Measurements from ENCODE around the gene TAOK1.
"Not testable (repeated sequence)": the region's sequence is repeated elsewhere in the genome, so short reads cannot be mapped to it uniquely, and the experiment has no call there.

TAOK1 gene

DNA sequence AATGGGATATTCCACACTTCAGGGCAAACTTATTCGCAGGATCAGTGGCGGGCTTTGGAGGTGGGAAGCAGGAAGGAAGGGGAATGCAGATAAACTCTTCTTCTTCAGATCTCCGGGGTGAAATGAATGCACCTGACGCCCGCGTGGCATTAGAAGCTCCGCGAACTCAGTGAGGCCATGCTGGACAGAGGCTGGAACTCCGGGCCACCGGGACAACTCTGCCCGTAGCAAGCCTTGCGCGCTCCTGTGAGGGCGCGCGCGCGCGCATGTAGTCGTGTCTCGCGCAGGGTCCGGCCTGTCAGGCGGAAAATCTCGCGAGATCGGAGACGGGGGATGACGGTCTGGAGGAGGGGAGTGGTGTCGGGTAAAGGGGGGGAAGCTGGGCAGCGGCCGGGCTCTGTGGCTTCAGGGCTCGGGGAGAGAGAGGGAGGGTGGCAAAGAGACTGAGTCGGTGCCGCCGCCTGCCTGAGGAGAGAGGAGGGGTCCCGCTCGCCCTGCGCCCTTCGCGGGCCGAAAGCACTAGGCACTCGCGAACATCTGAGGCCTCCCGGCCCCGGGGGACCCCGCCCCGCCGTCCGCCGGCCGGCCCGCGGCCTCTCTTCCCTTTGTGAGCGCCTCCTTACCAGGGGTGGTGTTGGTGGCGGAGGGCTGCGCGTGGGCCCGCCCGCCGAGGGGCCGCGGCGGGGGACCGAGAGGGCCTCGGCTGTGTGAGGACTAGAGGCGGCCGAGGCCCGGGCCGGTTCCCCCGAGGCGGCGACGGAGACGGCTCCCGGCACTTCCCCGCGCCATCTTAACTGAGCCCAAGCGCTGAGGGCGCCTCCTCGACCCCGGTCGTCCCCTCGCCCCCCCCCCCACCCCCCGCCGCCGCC lies at the start of gene TAOK1:
Gene TAOK1 (plus strand): TSS at position 382 of the 869 bp plus-strand sequence. CDS start 61,186 bp downstream, outside the sequence.
- peak; percentile 99 for DNase-seq

DNA sequence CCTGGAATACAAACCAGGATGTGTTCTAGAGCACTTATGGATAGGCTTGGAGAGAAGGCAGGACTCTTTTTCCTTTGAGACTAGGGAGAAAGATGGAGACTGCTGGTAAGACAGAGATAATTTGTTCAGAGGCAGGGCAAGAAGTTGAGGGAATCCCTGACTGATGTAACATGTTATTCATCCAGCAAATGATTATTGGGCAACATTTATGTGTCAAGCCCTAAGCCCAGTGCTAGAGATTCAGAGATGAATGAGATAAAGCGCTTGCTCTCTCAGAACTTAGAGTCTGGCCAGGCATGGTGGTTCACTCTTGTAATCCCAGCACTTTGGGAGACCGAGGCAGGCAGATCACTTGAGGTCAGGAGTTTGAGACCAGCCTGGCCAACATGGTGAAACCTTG lies 48.4 kb upstream of the TAOK1 start:
- DNase-seq = no peak

DNA sequence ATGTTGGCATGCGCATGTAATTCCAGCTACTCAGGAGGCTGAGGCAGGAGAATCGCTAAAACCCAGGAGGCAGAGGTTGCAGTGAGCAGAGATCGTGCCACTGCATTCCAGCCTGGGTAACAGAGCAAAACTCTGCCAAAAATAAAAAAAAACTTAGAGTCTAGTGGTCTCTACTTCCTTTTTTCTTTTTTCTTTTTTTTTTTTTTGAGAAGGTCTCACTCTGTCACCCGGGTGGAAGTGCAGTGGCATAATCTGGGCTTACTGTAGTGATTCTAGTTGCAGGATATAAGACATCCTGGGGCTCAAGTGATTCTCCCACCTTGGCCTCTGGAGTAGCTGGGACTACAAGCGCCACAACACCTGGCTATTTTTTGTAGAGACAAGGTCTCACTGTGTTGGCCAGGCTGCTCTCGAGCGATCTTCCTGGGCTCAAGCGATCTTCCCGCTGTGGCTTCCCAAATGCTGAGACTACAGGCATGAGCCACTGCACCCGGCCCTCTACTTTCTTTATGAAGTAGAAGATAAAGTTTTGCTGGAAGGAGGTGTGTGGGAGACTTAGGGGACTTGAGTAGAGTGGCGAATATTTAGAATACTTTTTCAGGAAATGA lies 47.9 kb upstream of the TAOK1 start:
- DNase-seq = no peak

DNA sequence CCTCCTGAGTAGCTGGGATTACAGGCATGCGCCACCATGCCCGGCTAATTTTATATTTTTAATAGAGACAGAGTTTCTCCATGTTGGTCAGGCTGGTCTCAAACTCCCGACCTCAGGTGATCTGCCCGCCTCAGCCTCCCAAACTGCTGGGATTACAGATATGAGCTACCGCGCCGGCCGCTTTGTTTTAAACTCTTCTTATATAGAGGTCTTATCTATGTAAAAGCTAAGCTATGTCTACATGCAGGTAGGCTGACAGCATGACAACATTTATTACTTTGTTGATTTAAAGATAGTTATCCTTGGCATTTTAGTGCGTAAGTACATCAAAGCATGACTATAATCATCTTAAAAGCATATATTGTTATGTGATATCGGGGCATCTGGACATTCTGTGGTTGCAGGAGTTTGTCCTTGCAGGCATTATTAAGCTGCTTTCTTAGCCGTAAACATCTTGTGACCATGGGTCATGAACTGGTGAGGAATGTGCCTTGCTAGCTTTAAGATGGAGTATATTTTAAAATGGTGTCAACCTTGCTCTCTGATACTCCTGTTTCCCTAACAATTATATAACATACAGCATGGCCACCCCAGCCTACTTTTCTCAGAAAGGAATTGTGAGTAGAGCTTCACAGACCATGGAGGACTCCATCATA lies 45.8 kb upstream of the TAOK1 start:
- no peak for DNase-seq

DNA sequence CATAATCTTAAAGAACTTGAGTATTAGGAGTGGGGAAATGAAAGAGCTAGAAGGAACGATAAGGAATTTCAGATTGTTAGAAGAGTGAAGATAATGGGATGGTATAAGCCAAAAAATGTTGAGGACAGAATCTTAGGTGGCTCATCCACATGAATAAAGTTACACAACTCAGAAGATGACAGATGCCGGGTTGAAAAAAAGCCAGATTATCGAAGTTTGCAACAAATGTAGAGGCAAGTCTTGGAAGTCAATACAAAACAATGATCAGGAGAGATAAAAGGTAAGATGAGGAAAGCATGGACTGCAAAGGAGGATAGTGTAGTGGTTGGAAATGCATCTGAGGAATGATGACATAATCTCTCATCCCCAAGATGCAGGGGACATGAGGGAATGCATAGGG lies 45.1 kb upstream of the TAOK1 start:
- no peak for DNase-seq

DNA sequence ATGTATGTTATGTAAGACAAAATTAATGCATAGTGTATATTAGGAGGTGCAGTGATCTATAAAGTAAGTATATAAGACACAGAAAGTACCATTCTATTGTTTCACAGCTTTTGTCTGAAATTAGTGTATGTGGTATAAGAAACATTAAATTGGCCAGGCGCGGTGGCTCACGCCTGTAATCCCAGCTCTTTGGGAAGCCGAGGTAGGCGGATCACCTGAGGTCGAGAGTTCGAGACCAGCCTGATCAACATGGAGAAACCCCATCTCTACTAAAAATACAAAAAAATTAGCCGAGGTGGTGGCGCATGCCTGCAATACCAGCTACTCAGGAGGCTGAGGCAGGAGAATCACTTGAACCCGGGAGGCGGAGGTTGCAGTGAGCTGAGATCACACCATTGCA lies 44.7 kb upstream of the TAOK1 start:
- DNase-seq = not testable (repeated sequence)

DNA sequence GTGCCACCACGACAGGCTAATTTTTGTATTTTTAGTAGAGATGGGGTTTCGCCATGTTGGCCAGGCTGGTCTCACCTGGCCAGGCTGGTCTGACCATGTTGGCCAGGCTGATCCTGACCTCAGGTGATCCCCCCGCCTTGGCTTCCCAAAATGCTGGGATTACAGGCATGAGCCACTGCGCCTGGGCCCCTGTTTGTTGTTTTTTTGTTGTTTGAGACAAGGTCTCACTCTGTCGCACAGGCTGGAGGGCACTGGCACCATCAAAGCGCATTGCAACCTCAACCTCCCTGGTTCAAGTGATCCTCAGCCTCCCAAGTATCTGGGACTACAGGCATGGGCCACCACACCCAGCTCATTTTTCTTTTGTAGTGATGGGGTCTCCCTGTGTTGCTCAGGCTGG lies 43.7 kb upstream of the TAOK1 start:
- no peak for DNase-seq

DNA sequence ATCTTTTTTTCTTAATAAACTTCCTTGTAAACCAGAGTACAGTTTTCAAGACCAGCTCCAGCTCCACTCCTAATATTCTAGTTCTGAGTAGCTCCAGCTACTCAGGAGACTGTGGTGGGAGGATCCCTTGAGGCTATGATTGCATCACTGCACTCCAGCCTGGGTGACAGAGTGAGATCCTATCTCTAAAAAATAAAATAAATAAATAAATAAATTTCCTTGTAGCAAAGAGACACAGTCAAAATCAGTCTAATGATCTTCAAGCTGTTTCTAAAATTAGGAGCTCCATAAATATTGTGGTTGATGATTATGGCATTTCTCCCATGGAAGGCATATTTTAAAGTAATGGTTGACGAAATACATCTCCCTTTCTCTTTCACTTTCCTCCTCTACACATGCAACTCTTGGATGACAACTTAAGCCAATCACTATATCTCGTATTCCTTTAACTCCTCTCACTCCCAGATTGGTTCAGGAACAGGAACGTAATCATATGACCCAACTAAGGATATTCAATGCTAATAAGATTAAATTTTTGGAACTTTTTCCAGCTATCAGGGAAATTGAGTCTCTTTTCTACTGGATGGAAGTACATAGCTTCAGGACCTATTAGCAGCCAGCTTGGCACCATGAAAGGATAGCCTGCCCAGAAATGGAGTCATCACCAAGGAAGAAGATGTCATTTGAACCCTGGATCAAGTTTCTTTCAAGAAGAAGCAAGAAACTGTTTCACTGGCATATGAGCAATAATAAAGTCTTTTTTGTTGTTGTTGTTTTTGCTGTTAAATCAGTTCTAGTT lies 42.1 kb upstream of the TAOK1 start:
- DNase-seq = no peak

DNA sequence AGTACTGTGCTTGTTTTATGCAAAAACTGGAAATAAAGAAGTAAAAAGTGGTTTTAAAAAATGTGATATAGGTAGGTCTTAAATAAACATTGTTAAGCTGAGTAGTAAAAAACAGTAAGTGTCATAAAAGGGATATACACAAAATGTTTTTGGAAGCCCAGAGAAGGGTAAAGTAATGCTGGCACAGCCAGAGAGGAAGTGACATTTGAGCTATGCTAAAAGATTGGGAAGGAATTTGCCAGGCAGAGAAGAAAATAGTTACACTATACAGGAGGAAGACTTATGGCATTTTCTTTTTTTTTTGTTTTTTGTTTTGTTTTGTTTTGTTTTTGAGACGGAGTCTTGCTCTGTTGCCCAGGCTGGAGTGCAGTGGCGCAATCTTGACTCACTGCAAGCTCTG lies 40.8 kb upstream of the TAOK1 start:
- DNase-seq = no peak

DNA sequence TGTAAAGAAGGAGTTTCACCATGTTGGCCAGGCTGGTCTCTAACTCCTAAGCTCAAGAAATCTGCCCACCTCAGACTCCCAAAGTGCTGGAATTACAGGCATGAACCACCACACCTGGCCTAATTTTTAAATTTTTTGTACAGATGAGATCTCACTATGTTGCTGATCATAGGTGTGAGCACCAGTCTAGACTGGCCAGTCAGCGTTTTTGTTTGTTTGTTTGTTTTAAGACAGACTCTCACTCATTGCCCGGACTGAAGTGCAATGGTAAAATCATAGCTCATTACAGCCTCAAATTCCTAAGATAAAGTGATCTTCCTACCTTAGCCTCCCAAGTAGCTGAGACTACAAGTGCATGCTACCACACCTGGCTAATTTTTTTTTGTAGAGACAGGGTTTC lies 38.0 kb upstream of the TAOK1 start:
- no peak for DNase-seq

DNA sequence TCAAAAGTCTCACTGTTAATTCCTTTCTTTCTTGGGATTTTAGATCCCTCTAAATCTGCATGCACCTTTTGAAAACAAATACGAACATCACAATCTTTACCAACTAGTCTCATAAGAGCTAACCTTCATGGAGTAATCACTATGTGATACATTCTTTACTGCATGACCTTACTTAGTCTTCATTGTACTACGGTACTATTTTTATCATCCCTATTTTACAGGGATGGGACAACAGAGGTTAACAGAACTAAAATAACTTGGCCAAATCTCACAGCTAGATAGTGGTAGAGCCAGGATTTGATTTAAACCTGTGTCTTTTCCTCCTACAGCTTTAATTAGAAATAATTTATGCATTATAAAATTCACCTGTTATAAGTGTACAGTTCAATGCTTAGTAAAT lies 32.9 kb upstream of the TAOK1 start:
- DNase-seq = no peak

DNA sequence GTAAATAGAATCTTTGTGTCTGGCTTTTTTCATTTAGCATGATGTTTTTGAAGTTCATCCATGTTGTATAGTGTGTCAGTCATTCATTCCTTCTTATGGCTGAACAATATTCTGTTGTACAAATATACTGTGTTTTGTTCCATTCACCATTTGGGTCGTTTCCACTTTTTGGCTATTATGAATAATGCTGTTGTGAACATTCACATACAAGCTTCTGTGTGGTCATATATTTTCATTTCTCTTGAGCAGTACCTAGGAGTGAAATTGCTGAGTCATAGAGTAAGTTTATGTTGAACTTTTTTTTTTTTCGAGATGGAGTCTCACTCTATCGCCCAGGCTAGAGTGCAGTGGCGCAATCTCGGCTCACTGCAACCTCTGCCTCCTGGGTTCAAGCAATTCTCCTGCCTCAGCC lies 32.3 kb upstream of the TAOK1 start:
- peak; percentile 44 for DNase-seq

DNA sequence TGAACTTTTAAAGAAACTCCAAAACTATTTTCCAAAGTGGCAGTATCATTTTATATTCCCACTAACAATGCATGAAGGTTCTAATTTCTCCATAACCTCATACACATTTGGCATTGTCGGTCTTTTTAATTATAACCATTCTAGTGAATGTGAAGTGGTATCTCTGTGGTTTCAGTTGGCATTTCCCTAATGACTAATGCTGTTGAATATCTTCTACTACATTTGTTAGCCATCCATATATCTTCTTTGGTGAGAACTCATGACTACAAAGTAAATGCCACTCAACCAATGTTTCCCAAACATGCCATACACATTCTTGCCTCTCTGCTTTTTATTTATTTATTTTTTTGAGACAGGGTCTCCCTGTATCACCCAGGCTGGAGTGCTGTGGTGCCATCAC lies 31.7 kb upstream of the TAOK1 start:
- DNase-seq = peak; percentile 7

DNA sequence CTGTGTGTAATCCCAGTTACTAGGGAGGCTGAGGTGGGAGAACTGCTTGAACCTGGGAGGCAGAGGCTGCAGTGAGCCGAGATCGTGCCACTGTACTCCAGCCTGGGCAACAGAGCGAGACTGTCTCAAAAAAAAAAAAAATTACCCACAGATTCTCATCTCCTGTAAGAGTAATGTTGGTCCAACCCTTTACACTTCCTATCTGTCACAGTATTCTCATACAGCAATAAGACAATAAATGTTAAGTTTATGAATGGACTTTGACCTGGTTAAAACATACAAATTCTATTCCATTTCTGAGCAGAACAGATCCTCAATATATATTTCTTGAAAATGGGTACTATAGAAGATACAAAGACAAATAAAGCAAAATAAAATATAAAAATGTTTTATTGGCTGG lies 30.4 kb upstream of the TAOK1 start:
- DNase-seq = no peak

DNA sequence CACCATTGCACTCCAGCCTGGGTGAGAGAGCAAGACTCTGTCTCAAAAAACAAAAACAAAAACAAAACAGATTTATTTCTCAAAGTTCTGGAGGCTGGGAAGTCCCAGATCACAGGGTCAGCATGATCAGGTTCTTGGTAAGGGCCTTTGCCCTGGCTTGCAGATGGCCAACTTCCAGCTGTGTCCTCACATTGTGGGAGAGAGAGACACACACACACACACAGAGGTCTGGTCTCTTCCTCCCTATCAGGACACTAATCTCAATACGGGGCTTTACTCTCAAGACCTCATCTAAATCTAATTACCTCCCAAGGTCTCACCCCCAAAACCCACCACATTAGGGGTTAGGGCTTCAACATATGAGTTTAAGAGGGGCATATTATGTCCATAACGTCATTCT lies 26.4 kb upstream of the TAOK1 start:
- DNase-seq = no peak

DNA sequence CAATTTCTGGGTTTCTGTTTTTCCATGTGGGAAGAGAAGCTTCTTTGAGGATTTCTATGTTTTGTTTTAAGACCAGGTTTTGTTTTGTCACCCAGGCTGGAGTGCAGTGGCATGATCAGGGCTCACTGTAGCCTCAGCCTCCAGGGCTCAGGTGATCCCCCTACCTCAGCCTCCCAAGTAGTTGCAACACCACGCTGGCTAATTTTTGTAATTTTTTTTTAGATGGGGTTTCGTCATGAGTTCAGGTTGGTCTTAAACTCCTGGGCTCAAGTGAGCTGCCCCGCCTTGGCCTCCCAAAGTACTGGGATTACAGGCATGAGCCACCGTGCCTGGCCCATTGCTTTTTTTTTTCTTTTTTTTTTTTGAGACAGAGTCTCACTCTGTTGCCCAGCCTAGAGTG lies 25.5 kb upstream of the TAOK1 start:
- no peak for DNase-seq

DNA sequence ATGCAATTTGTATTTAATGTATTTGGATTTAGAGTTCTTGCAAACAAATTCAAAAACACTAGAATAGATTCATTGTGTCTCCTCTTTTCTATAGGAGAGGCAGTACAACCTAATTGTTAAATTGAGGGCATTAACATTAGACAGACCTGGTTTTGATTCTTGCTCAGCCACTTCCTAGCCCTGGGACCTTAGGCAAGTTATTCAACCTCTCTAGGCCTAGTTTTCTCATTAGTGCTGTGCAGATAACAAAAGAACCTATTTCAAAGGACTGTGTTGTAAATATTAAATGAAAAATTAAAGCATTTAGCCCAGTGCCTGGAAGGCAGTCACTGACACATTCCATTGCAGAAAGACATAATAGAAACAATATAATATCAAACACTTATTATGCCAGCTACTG lies 22.0 kb upstream of the TAOK1 start:
- no peak for DNase-seq

DNA sequence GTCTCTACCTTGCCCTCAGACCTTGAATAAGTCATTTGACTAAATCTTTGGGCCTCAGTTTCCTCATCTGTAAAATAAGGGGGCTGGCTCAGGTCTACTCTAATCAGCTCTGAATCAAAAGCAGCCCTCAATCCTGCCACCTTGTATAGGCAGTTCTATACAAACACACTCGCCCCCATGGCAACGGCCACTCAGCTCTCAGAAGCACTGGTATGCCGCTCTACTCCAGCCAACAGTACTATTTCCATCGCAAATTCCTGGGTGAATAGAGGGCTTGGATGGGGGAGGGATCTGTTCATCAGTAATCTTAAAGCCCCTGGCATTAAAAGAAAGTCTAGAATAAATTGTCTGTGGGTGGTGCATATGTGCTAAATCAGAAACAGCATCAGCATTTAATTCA lies 21.2 kb upstream of the TAOK1 start:
- no peak for DNase-seq

DNA sequence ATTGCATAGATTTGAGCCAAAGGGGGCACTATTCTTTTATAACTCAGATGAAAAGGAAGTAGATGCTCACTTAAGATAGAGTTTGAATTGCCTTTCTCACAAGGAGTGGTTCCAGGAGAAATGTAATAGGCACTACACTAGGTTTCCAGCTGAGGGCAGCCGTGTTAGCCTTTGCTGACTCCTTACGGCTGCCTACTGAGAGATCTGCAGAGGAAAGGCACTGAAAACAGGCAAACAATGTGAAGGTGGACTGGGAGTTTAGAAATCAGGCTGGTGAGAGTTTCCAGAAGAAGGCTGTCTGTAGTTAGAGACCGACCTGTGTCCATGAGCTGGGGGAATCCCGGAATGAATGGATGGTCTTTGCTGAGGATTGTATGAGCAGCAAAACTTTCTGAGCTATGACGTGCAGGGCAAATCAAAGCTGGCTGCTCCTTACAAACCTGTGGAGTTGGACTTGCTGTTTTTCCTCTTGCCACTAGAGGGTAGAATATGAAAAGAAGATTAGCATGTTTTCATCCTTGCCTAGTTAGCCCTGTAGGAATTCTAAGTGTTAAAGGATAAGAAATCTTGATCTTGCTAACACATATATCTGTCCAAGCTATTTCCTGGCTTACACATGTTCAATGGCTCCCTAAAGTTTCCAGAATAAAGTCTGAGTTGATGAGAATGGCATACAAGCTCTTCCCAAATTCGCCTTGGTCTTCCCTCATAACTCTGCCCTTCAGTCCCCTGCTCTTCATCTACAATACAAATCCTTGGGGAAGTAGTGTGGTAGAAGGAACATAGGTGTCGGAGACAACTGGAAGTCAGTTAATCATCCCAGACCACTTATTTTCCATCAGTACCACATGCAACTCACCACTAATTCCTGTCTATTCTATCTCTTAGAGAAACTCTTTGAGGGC lies 20.1 kb upstream of the TAOK1 start:
- DNase-seq = peak; percentile 63

DNA sequence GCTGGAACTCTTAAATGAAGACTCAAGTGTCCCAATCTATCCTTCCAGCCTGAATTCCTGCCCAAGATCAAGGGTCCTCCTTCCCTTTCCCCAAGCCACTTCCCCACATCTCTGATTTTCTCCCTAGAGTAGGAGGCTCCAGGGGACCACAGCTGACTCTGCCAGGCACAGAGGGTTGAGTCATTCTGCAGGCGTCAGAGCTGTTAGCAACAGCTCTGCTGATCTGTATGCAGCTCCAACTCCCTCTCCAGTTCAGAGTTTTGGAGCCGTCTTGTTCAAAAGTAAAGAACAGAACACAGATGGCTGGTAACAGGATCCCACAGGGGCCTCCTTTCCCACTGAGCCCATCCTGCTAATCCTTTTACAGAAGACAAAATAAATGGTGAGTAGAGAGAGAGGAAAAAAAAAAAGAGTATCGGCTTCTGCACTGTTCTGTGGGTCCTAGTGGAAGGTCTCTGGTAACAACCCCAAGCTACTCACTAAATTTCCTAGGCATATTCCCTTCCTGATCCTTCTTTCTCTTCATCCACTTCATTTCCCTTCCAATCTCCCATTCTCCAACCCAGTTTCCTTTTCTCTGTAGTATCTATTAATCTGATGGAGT lies 13.4 kb upstream of the TAOK1 start:
- no peak for DNase-seq

DNA sequence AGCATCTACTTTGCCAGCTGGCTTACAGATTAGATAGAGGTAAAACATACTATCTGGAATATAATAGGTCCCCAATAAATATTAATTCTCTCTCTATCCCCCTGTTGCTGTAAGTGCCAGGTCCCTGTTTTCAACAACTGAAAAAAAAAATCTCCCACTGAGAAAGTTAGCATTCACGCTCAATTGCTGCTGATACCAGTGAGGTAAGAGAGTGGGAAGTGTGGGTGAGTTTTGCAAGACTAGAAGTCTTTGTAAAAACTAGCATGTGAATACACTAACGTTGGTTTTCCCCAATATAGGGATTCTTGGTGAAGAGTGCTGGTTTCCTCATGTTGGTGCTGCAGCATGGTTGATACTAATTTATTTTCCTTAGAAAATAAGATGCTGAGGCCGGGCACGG lies 11.7 kb upstream of the TAOK1 start:
- DNase-seq = no peak
